GM15510 (cell line): Measurements from ENCODE around the gene PADI3.

Experiments
- POLR2A ChIP-seq: IDR thresholded peaks from 3 replicates; pipeline ENCODE4 v1.6.1; 2011; ENCODE audit warnings: borderline replicate concordance; ENCODE audit not compliant: insufficient read length; ENCODE audit errors: extremely low read depth

The PADI3 gene

DNA sequence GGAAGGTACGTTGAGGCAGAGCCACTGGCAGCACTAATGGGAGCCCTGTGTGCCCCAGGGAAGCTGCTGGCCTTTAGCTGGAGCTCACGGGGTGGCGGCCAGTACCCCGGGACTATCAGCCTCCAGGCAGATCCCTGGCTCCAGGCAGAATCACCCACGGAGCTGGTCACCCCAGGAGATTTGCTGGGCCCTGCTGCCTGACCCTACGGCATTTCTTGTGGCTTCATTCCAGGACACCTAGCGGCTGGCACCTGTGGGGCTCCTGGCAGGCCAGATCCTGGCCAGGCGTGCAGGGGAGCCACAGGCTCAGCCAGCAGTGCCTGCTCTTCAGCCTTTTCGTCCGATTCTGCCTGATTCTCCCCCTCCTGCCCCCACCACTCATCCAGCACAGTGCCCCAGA, 36.9 kb upstream of the PADI3 start:
- no peak for TF ChIP-seq POLR2A

DNA sequence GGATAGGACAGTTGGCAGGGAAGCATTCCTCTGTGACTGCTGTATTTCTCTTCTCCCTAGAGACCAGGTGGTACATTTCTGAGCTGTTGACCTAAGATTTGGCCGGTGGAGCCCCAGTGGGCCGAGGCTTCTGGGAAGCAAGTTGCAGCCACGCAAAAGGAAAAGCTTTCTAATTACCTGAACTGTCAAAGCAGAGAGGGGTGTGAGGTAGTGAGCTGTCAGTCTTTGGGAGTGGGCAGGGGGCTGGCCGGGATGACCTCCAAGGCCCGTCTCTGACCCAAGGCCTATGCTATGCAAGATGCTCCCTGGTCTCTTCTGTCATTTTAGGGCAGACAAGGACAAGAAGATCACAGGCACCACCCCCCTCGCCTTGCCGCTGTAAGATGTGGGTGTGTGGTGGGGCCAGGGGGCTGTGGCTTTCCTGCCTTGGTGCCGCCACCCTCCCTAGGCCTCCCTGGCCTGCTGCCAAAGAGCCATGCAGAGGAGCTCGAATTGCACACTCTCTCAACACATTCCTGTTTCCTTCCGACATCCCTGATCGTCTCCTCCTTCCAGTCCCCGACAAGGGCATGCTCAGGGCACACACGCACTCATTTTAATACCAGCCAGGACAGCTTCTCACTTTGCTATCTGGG, 36.3 kb upstream of the PADI3 start:
- no peak for TF ChIP-seq POLR2A

DNA sequence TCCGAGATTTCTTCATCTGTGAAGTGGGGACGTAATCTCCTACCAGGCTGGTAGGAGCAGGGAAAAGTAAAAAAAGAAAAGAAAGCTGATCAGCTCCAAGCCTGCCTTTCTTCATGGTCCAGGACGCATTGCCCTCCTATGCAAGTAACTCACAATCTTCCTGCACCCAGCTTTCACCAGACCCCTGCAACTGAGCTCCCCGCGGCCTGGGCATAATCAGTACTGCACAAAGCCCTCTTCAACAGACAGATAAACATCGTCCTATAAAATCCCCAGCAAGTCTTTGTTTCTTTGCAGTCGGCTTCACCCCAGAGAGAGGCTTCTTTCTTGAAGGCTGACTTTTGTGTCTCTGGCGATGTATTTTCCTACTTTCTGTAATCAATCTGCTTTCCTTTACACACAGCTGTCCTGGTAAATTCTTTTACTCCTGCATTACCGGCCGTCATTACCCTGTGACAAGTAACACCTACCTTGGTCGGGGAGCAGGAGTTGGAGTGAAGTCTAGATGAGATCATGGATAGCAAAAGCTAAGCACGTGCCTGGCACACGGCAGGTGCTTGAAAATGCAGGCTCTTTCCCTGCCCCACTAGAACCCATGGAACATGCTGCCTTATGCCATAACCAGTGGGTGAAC, 35.6 kb upstream of the PADI3 start:
- TF ChIP-seq POLR2A, result no peak

- no peak for TF ChIP-seq POLR2A
Observed at GRCh38 chr1:17213782-17214148, 35.1 kb upstream of the PADI3 start.

- no peak for TF ChIP-seq POLR2A
Observed at GRCh38 chr1:17214876-17215544, 33.9 kb upstream of the PADI3 start.

DNA sequence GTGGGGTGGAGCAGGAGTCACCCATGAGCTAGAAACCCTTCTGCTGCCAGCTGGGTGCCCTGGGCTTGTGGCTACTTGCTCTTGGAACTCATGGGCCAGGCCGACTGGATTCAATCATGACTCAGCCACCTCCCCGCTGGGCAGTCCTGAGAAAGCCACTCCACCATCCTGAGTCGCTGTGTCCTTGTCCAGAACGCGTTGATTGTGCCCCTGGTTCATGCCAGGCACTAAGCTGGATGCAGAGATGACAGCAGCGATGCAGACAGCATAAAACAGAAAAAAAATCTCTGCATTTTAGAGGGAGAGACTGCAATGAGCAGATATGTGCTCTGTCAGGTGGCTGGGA, 33.4 kb upstream of the PADI3 start:
- no peak for TF ChIP-seq POLR2A

GRCh38 chr1:17216078-17216477, 32.8 kb upstream of the PADI3 start:
- TF ChIP-seq POLR2A, result no peak

DNA sequence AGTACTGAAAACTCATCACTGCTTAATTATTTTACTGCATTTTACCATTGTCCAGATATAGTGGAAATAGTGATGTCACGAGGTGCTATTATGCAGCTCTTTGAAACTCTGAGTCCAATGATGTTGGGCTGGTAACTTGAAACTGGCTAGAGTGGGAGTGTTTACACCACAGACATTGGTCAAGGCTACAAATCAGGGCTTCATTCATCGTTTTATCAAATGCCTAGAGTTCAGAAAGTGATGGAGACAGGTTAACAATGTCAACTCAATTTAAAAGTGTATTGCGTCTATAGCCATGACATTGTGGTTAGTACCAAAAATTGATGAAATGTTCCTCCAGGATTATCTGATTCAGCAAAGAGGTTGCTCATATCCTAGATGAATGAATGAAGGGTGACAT, 31.3 kb upstream of the PADI3 start:
- TF ChIP-seq POLR2A, result no peak

DNA sequence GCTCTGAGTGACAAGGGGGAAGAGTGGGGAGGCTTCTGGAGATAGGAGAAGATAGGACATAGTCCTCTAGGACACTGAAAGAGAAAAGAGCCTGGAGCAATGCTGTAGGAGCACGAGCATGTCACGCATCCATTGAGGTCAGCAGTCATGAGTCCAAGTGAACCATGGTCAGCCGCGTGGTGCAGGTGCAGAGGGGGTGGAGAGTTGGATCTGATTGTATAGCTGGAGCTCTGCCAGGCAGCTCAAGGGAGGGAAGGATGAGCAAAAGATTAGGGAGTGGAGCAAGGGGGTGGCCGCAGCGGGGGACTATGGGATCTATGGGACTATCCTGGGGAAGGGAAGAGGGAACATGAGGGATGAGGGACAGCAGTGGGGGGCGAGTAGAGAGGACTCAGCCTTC, 30.0 kb upstream of the PADI3 start:
- no peak for TF ChIP-seq POLR2A

- TF ChIP-seq POLR2A, result no peak
Observed at GRCh38 chr1:17220287-17220686, 28.6 kb upstream of the PADI3 start.

- TF ChIP-seq POLR2A, result no peak
Observed at GRCh38 chr1:17222557-17222956, 26.3 kb upstream of the PADI3 start.

DNA sequence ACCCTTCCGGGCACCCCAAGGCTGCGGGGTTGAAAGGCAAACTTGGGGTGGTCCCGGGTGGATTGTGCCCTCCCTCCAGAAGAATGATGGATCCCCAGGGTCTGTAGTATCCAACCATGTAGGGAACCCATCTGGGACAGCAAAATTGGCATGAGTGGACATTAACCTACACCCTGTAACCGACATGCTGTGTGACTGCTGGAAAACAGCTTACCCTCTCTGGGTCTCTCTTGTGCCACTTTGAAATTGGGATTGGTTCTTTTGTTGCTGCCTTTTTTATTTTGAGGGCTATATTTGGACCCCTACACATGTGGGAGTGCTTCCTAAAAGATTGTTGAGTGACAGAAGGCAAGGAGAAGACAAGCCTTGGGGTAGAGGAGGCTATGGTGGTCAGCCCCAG, 24.5 kb upstream of the PADI3 start:
- TF ChIP-seq POLR2A, result no peak

DNA sequence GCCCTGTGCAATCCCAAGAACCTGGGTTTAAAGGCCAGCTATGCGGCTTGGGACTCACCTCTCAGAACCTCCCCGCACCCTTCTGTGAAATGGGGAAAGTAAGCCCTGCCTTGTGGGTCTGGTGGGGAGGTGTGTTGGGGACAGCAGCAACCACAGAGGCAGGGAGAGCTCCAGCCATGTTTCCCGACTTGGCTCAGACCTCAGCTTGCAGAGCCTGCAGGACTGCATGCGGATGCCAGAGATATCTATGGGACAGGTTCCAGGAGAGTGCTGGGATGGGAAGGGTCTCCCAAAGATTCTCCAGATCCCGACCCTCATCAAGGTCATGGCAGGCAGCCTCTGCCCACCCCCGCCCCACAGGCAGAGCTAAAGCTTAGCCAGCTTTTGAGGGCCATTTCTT, 23.8 kb upstream of the PADI3 start:
- no peak for TF ChIP-seq POLR2A

DNA sequence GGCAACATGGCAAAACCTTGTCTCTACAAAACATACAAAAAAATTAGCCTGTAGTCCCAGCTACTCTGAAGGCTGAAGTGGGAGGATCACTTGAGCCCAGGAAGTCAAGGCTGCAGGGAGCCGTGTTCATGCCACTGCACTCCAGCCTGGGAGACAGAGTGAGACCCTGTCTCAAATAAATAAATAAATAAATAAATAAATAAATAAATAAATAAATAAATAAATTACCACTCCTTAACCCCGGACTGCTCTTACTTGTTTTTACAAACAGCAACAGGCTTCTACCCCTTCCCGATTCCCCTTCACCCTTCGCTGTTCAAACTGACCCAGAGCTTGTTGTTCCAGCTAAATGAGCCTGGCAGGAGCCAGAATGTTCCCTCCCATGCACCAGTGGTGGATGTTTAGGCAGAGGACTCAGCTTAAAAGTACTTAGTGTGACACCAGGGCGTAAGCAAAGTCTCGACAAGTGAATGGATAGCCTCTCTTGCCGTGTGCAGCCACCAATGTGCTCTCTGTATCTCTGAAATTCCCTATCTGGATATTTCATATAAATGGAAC, 21.5 kb upstream of the PADI3 start:
- TF ChIP-seq POLR2A, result no peak

- no peak for TF ChIP-seq POLR2A
Observed at GRCh38 chr1:17228619-17229018, 20.3 kb upstream of the PADI3 start.

- TF ChIP-seq POLR2A, result no peak
Observed at GRCh38 chr1:17229379-17229778, 19.5 kb upstream of the PADI3 start.
